SK-N-SH (cell line): ENCODE results near the gene LSM14A.

Experiments used
- CTCF ChIP-seq: fragments of 200-600 bp; sonication (generic); IDR thresholded peaks from 2 replicates; pipeline ENCODE4 v1.6.1; 2017; ENCODE audit warnings: antibody characterized with exemption, mild to moderate bottlenecking, moderate library complexity
- EP300 ChIP-seq, 2 experiments: IDR thresholded peaks; 2 replicates each; pipeline versions ENCODE4 v1.4.0 to v1.6.1; 2012; ENCODE audit warnings: borderline replicate concordance in 1 of 2, low read depth in 1 of 2, low read length in 1 of 2
- EZH2phosphoT487 ChIP-seq: fragments of 200-600 bp; sonication (generic); IDR thresholded peaks from 2 replicates; pipeline ENCODE4 v1.6.1; 2017; ENCODE audit warnings: low read depth, mixed run types, mild to moderate bottlenecking, antibody characterized with exemption, moderate library complexity, borderline replicate concordance
- GABPA ChIP-seq: IDR thresholded peaks from 2 replicates; pipeline ENCODE4 v1.4.0; 2012; ENCODE audit warnings: low read depth, mild to moderate bottlenecking
- GATA2 ChIP-seq: sonication (generic); formaldehyde crosslinking; IDR thresholded peaks from 2 replicates; pipeline ENCODE4 v1.5.0; 2020; ENCODE audit warnings: mild to moderate bottlenecking, missing genetic modification reagents
- NFIC ChIP-seq: IDR thresholded peaks from 2 replicates; pipeline ENCODE4 v1.4.0; 2012; ENCODE audit warnings: borderline replicate concordance
- POLR2AphosphoS5 ChIP-seq: IDR thresholded peaks from 2 replicates; pipeline ENCODE4 v1.6.1; 2012; ENCODE audit warnings: low read depth, low read length
- RFX5 ChIP-seq: IDR thresholded peaks from 2 replicates; pipeline ENCODE4 v1.6.1; 2012; ENCODE audit warnings: mild to moderate bottlenecking, improper control_type of control experiment, low read length

- TF ChIP-seq CTCF = no peak
- no peak for TF ChIP-seq RFX5
- TF ChIP-seq GATA2 = no peak
- TF ChIP-seq GABPA = no peak
- TF ChIP-seq EP300 (IDR thresholded peaks at IDR 0.05; ENCODE audit: borderline replicate concordance in 1 of 2, low read depth in 1 of 2, low read length in 1 of 2) = no peak
- TF ChIP-seq POLR2AphosphoS5 = no peak
- TF ChIP-seq EZH2phosphoT487 = no peak
- no peak for TF ChIP-seq NFIC
These were observed 103.4 kb downstream of the LSM14A start for GRCh38 chr19:34275705-34276104.
